BJ (cell line): ENCODE results near the gene WDTC1. TPM values are rescaled to one million over a fixed set of nuclear protein-coding genes. Genes with fewer than 3 reads are reported as not detected.

Experiments used
- CTCF ChIA-PET: fragments of 350-600 bp; formaldehyde crosslinking; extraction: SDS; loops from one replicate; lab custom pipeline; 2021; ENCODE audit warnings: antibody characterized with exemption, inconsistent platforms; lab: Yijun Ruan, JAX
- POLR2A ChIA-PET: fragments of 300-600 bp; sonication (Branson Sonifier 250); formaldehyde crosslinking; extraction: SDS; loops from one replicate; lab custom pipeline; 2021; ENCODE audit warnings: antibody characterized with exemption; lab: Charles Lee
- DNase-seq: peaks from one replicate; pipeline ENCODE4 v3.0.0-alpha.2; 2011; ENCODE audit warnings: low read depth
- H3K27me3 ChIP-seq: 2 replicates; pipeline ENCODE4 v1.6.0; 2011; ENCODE audit warnings: low read length; ENCODE audit not compliant: control insufficient read depth, insufficient read depth
- H3K36me3 ChIP-seq: 2 replicates; pipeline ENCODE4 v1.5.1; 2011; ENCODE audit warnings: low read length; ENCODE audit not compliant: control insufficient read depth, insufficient read depth
- H3K4me3 ChIP-seq: 2 replicates; pipeline ENCODE4 v1.5.1; 2011; ENCODE audit warnings: low read depth, mild to moderate bottlenecking, control low read depth, low read length
- CTCF ChIP-seq: IDR thresholded peaks from 2 replicates; pipeline ENCODE4 v1.5.1; 2011; ENCODE audit warnings: low read depth, mild to moderate bottlenecking, control low read depth, inconsistent platforms, low read length, moderate library complexity; ENCODE audit not compliant: insufficient read depth
- polyA plus RNA-seq: library from polyadenylated mRNA; depleted of rRNA; stranded (reverse); fragments of >200 nt; gene quantifications from 2 replicates; pipeline ENCODE4 v1.2.3, GENCODE V29; 2011

Gene WDTC1
- polyA plus RNA-seq, 1 experiment, result 16.4 TPM

DNA sequence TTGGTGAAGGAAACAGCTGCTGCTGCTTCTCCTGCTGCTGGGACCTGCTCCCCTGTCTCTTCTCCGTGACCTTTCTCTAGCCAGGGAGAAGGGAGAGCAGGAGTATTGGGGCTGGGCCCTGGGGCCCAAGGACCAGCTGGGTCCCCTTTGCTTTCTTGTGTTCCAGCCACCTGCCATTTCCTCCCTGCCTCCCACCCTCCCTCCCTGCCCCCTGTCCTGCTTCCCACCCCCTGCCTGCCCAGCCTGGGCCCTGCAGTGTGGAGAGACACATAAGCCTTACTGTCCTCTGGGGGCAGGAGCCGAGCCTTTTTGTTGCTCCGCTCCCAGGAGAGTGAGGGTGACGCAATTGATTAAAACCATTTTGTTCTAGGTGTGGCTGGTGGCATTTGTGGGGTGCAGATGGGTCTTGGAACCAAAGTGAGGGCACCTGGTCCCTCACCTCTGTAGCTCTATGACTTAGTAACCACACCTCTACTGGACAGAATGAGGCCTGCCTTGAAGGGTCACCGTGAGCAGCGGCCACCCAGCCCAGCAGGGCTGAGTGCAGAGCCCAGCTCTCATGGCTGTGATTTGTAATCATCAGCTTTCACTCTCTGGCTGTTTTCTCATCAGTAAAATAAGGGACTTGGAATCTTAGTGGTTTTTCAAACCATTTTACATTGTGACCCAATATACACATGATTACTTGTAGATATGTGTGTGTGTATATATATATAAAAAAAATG lies 73.6 kb downstream of the WDTC1 start:
- CTCF ChIA-PET, result interaction anchor here (0.6 to 18.3 kb wide), 11 partner anchors 9 to 300 kb away, joined by 3 to 353 read pairs (median 5); no protein-coding TSS in a partner anchor
- POLR2A ChIA-PET, result no interaction called here
- TF ChIP-seq CTCF, result no peak
- Histone ChIP-seq H3K36me3 (peaks cover 7% of the 10 kb centered on the region), H3K27me3 (no peaks in the 10 kb centered on the region), H3K4me3 (no peak overlapping the region)
- no peak for DNase-seq

DNA sequence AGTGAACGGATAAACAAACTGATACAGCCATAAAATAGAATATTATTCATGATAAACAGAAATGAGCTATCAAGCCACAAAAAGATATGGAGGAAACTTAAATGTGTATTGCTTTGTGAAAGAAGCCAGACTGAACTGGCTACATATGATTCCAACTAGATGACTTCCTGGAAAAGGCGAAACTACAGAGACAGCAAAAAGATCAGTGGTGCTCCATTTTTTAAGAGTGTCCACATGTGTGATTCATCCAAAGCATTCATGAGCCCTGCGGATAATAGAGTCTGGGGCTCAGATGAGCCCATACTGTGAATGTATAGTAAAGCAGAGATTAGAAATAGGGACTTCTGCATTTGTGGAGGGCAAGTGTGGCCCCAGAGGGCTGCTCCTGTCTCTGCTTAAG lies 79.7 kb downstream of the WDTC1 start:
- CTCF ChIA-PET, result interaction anchor here (0.6 to 2.9 kb wide), 9 partner anchors 14 to 216 kb away, joined by 3 to 22 read pairs (median 3); no protein-coding TSS in a partner anchor

DNA sequence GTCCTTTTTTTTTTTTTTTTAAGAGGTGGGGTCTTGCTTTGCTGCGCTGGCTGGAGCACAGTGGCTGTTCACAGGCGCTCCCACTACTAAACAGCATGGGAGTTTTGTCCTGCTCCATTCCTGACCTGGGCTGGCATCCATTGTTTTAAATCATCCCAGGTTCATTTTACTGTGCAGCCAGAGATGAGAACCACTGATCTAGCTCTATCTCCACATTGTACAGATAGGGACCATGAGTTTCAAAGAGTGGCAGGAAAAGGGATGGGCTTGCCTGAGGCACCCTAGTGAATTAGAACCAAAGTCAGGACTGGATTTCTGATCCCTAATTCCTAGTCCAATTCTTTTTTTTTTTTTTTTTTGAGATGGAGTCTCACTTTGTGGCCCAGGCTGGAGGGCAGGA lies 80.3 kb downstream of the WDTC1 start:
- Histone ChIP-seq H3K4me3 (no peak overlapping the region), H3K27me3 (no peaks in the 10 kb centered on the region), H3K36me3 (no peaks in the 10 kb centered on the region)
- CTCF ChIA-PET, result interaction anchor here (0.6 to 1.0 kb wide), 4 partner anchors 14 to 217 kb away, joined by 3 read pairs; no protein-coding TSS in a partner anchor
- POLR2A ChIA-PET, result no interaction called here
- DNase-seq, result no peak
- TF ChIP-seq CTCF, result no peak

More for the DNA sequence above, 79.7 kb downstream of the WDTC1 start:
- no peak overlapping the region for H3K4me3 ChIP-seq
- no peak for DNase-seq
- no peak for TF ChIP-seq CTCF
- H3K36me3 ChIP-seq, result no peaks in the 10 kb centered on the region
- POLR2A ChIA-PET, result no interaction called here
- no peaks in the 10 kb centered on the region for H3K27me3 ChIP-seq

GRCh38 chr1:27316860-27317259 lies 82.4 kb downstream of the WDTC1 start:
- CTCF ChIA-PET, result interaction anchor here (1.3 to 3.9 kb wide), 7 partner anchors 8 to 214 kb away, joined by 3 to 24 read pairs (median 5); partner anchors contain the start of gene MAP3K6

More at GRCh38 chr1:27316860-27317259, 82.4 kb downstream of the WDTC1 start:
- no peak for DNase-seq
- Histone ChIP-seq H3K36me3 (no peaks in the 10 kb centered on the region), H3K27me3 (no peaks in the 10 kb centered on the region), H3K4me3 (no peak overlapping the region)
- TF ChIP-seq CTCF, result no peak
- POLR2A ChIA-PET, result interaction anchor here (0.6 kb wide), 1 partner anchor 8 kb away, joined by 22 read pairs; no protein-coding TSS in a partner anchor
